ENCODE results near the gene SOD2. TPM values are rescaled to one million over a fixed set of nuclear protein-coding genes. Genes with fewer than 3 reads are reported as not detected.

SOD2 gene
- total RNA-seq, 2 experiments from 2014 or later, result 90.6 to 105 TPM

Other genes starting within 250 kb of the SOD2 start
- gene WTAP, start 34.3 kb upstream of the SOD2 start, total RNA-seq, result 10 to 100 TPM; 87.2 to 91.5 TPM
- 10 to 100 TPM; 55.0 to 82.1 TPM for gene ACAT2, start 68.8 kb upstream of the SOD2 start, total RNA-seq
- 100 to 1,000 TPM; 358 to 496 TPM for gene TCP1, start 96.4 kb upstream of the SOD2 start, total RNA-seq
- 10 to 100 TPM; 83.7 to 84.4 TPM for gene MRPL18, start 97.2 kb upstream of the SOD2 start, total RNA-seq
- gene PNLDC1, start 107.0 kb upstream of the SOD2 start, total RNA-seq, result under 1 TPM; 0.11 TPM
- not detected for gene MAS1, start 197.7 kb upstream of the SOD2 start, total RNA-seq